HepG2 (cell line): Measurements from ENCODE around the gene GABBR2. TPM values are rescaled to one million over a fixed set of nuclear protein-coding genes. Genes with fewer than 3 reads are reported as not detected.

ENCODE experiments used
- ISL2 ChIP-seq: sonication (generic); formaldehyde crosslinking; IDR thresholded peaks from 2 replicates; pipeline ENCODE4 v1.5.0; 2020; ENCODE audit warnings: missing genetic modification reagents
- polyA plus RNA-seq, 8 experiments: library from polyadenylated mRNA; depleted of rRNA in 3 of 8; stranded (reverse) in 7 of 8; unstranded in 1 of 8; fragments of >200 nt; fragmentation: Illumina TruSeq in 4 of 8; extraction: Trizol in 4 of 8; gene quantifications; 2 replicates each; pipeline versions ENCODE4 v1.2.1 to v1.2.3, GENCODE V29; 2011 to 2016; ENCODE audit warnings: low read depth in 4 of 8, missing spikeins in 1 of 8, mixed read lengths in 1 of 8; ENCODE audit not compliant: insufficient read depth in 1 of 8
- total RNA-seq, 5 experiments: library from RNA; depleted of rRNA; stranded (reverse); fragments of >200 nt; fragmentation: Illumina TruSeq; extraction: Trizol; gene quantifications; 2 replicates each; pipeline ENCODE4 v1.2.3, GENCODE V29; 2016; ENCODE audit warnings: low read depth in 1 of 5
- TF ChIP-seq, protein P1 (sequence below): sonication (generic); formaldehyde crosslinking; IDR thresholded peaks from 2 replicates; pipeline ENCODE4 v1.5.0; 2020; ENCODE audit warnings: mild to moderate bottlenecking, missing genetic modification reagents, borderline replicate concordance
- TF ChIP-seq, protein P2 (sequence below): sonication (generic); formaldehyde crosslinking; IDR thresholded peaks from 2 replicates; pipeline ENCODE4 v1.5.1; 2020; ENCODE audit warnings: mild to moderate bottlenecking, missing genetic modification reagents, moderate library complexity

GABBR2 gene
- total and polyA plus RNA-seq, 2 of the 13 experiments (the other 11 are each of a cell fraction or from before 2014, with no cell fraction given) = 0.02 TPM; not detected in 1

DNA sequence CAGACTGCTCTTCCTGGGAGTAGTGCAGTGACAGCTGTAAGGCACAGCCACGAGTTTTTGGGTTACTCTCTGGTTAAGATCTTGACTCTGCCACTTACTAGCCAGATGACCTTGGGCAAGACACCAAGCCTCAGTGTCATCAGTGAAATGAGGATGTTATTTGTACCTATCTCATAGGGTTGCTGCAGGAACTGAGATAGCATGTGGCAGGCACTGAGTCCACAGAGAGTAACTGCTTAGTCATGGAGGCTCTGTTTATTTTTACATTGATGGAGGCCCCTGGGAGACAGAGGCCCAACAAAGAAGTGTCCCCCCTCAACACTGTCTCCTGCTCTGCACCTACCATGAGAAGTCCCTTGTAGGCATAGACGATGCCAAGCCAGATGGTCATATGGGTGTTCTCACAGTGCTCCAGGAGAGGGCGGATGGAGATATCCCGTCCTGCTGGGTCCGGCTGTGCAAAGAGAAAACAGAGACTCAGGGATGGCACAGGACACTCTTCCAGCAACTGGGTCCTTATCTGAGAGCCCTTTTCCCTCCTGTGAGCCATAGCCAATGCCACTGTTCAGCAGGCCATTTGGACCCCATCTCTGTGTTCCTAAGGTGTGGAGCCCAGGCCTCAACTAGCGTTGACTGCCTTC lies 397.9 kb downstream of the GABBR2 start (continued):
- TF ChIP-seq, protein P1, sequence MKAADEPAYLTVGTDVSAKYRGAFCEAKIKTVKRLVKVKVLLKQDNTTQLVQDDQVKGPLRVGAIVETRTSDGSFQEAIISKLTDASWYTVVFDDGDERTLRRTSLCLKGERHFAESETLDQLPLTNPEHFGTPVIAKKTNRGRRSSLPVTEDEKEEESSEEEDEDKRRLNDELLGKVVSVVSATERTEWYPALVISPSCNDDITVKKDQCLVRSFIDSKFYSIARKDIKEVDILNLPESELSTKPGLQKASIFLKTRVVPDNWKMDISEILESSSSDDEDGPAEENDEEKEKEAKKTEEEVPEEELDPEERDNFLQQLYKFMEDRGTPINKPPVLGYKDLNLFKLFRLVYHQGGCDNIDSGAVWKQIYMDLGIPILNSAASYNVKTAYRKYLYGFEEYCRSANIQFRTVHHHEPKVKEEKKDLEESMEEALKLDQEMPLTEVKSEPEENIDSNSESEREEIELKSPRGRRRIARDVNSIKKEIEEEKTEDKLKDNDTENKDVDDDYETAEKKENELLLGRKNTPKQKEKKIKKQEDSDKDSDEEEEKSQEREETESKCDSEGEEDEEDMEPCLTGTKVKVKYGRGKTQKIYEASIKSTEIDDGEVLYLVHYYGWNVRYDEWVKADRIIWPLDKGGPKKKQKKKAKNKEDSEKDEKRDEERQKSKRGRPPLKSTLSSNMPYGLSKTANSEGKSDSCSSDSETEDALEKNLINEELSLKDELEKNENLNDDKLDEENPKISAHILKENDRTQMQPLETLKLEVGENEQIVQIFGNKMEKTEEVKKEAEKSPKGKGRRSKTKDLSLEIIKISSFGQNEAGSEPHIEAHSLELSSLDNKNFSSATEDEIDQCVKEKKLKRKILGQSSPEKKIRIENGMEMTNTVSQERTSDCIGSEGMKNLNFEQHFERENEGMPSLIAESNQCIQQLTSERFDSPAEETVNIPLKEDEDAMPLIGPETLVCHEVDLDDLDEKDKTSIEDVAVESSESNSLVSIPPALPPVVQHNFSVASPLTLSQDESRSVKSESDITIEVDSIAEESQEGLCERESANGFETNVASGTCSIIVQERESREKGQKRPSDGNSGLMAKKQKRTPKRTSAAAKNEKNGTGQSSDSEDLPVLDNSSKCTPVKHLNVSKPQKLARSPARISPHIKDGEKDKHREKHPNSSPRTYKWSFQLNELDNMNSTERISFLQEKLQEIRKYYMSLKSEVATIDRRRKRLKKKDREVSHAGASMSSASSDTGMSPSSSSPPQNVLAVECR = no peak
- TF ChIP-seq, protein P2, sequence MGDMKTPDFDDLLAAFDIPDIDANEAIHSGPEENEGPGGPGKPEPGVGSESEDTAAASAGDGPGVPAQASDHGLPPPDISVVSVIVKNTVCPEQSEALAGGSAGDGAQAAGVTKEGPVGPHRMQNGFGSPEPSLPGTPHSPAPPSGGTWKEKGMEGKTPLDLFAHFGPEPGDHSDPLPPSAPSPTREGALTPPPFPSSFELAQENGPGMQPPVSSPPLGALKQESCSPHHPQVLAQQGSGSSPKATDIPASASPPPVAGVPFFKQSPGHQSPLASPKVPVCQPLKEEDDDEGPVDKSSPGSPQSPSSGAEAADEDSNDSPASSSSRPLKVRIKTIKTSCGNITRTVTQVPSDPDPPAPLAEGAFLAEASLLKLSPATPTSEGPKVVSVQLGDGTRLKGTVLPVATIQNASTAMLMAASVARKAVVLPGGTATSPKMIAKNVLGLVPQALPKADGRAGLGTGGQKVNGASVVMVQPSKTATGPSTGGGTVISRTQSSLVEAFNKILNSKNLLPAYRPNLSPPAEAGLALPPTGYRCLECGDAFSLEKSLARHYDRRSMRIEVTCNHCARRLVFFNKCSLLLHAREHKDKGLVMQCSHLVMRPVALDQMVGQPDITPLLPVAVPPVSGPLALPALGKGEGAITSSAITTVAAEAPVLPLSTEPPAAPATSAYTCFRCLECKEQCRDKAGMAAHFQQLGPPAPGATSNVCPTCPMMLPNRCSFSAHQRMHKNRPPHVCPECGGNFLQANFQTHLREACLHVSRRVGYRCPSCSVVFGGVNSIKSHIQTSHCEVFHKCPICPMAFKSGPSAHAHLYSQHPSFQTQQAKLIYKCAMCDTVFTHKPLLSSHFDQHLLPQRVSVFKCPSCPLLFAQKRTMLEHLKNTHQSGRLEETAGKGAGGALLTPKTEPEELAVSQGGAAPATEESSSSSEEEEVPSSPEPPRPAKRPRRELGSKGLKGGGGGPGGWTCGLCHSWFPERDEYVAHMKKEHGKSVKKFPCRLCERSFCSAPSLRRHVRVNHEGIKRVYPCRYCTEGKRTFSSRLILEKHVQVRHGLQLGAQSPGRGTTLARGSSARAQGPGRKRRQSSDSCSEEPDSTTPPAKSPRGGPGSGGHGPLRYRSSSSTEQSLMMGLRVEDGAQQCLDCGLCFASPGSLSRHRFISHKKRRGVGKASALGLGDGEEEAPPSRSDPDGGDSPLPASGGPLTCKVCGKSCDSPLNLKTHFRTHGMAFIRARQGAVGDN (CRISPR knock-in tag) = no peak
- TF ChIP-seq ISL2 = no peak
- TF ChIP-seq, all 625 proteins: peak for 0
